PFSK-1 (cell line): ENCODE data around the gene TBC1D22A.

ENCODE experiments used
- POLR2AphosphoS5 ChIP-seq: IDR thresholded peaks from 2 replicates; pipeline ENCODE4 v1.6.1; 2012; ENCODE audit warnings: low read depth, mild to moderate bottlenecking, control low read depth, low read length, moderate library complexity
- REST ChIP-seq, 2 experiments: IDR thresholded peaks; 2 replicates each; pipeline versions ENCODE4 v1.6.1 to v1.8.0; 2011 to 2012; ENCODE audit warnings: low read depth in 2 of 2, low read length in 2 of 2, control low read depth in 1 of 2, inconsistent platforms in 1 of 2, mild to moderate bottlenecking in 1 of 2, moderate library complexity in 1 of 2; ENCODE audit not compliant: insufficient read depth in 1 of 2

- TF ChIP-seq REST (IDR thresholded peaks at IDR 0.05; ENCODE audit: insufficient read depth in 1 of 2, low read depth in 2 of 2, low read length in 2 of 2) (no peak), POLR2AphosphoS5 (peak; percentile 62)
These were observed 8.2 kb upstream of the TBC1D22A start for GRCh38 chr22:46754110-46754799.
